ENCODE measurements around the gene USP2.
A peak's percentile ranks its signal among the peaks of the same experiment; 100 is the strongest.

USP2 gene

GRCh38 chr11:119335091-119335654 lies 46.3 kb downstream of the USP2 start:
- peak overlapping the region; percentile 86 for H3K4me3 ChIP-seq (ENCODE audit: low read depth, low read length)
- DNase-seq (ENCODE audit: low read depth) = no peak

- peak; percentile 92 for DNase-seq (ENCODE audit: low read depth)
- peak within 1 kb of the TSS; percentile 86 for H3K4me3 ChIP-seq (ENCODE audit: low read depth, low read length)
Observed at GRCh38 chr11:119334174-119334930, 47.1 kb downstream of the USP2 start, which contains the start of gene RNF26. Gene RNF26, plus strand, starts transcription at chr11:119334527. Its CDS starts 596 bp downstream, at chr11:119335123.

DNA sequence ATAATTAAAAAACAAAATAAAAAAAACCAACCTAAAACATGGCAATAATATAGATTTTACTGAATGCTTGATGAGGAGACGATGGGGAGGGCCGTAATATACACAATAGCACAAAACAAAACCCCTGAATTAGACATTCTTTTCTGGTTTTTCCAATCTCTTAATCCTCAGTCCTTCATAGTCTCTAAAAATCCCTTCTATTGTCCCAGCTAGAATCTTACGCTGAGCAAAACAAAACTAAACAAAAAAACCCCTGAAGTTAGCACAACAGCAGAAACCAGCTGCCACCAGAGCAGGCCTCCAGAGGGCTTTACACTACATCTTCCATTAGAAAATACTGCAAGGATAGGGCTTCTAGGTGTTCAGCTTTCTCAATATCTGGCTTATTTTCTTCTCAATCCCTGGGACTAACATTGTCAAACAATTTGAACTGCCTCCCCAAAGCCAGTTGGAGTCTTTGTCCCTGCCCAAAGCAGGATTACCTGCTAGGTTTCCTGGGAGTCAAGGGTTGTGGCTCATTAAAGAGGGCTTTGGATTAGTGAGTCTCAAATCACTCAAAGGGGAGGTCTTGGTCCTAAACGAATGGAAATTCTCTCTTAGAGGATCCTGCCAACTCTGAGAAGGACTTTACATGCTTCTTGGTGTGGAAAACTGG lies 49.3 kb downstream of the USP2 start:
- no peak overlapping the region for H3K4me3 ChIP-seq (ENCODE audit: low read depth, low read length)
- no peak for DNase-seq (ENCODE audit: low read depth)

- H3K4me3 ChIP-seq (ENCODE audit: low read depth, low read length) = no peak overlapping the region
- DNase-seq (ENCODE audit: low read depth) = no peak
Observed at GRCh38 chr11:119330237-119330636, 51.3 kb downstream of the USP2 start.

DNA sequence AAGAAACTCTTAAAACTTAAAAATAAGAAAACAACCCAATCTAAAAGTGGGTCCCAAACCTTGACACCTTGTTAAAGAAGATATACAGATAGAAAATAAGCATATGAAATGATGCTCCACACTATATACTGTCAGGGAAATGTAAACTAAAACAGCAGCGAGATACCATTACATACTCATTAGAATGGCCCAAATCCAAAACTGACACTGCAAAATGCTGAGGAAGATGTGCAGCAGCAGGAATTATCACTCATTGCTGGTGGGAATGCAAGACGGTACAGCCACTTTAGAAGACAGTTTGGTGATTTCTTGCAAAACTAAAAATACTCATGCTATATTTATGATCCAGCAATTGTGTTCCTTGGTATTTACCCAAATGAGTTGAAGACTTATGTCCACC lies 52.2 kb downstream of the USP2 start:
- H3K4me3 ChIP-seq (ENCODE audit: low read depth, low read length) = no peak overlapping the region
- no peak for DNase-seq (ENCODE audit: low read depth)

GRCh38 chr11:119324189-119324588 lies 57.3 kb downstream of the USP2 start:
- H3K4me3 ChIP-seq (ENCODE audit: low read depth, low read length) = no peak overlapping the region
- no peak for DNase-seq (ENCODE audit: low read depth)

DNA sequence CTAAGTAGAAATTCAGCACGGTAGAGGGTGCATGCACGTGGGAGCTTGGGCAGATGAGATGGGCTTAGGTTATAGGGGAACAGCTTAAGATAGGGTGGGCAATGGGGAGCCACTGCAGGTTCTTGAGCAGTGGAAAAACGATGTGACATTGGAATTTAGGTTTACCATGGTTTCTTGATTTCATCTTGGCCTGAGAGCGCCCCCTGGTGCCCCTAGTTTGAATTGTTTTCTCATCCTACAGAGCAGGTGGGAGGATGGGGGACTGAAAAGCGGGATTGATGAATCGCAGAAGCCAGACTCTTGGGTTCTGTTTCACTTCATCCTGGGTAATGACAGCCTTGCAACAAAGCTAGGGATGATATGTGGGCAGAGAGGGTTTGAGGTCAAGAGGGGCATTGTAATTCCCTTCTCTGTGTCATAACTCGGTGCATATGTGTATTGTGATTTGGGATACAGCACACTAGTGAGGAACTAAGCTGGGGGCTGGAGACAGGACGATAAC lies 57.9 kb downstream of the USP2 start:
- H3K4me3 ChIP-seq (ENCODE audit: low read depth, low read length) = no peak overlapping the region
- no peak for DNase-seq (ENCODE audit: low read depth)

DNA sequence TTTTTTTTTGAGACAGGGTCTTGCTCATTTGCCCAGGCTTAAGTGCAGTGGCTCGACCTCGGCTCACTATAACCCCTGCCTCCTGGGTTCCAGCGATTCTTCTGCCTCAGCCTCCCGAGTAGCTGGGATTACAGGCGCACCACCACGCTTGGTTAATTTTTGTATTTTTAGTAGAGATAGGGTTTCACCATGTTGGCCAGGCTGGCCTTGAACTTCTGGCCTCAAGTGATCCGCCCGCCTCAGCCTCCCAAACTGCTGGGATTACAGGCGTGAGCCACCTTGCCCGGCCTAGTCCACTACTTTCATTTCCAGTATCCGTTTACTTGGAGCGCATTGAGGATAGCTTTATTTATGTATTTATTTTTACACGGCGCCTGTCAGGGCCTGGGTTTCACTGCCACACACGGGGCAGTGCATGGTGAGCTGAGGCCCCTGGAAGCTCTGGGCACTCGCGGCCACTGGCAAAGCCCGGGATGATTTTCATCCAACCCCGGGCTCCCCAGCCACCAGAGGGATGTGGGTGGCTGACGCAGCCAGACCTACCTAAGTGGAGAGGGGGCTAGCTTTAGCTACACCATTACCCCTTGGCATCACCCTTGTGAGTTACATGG lies 58.5 kb downstream of the USP2 start:
- DNase-seq (ENCODE audit: low read depth) = no peak
- H3K4me3 ChIP-seq (ENCODE audit: low read depth, low read length) = no peak overlapping the region

GRCh38 chr11:119322360-119322739 lies 59.1 kb downstream of the USP2 start:
- DNase-seq (ENCODE audit: low read depth) = no peak
- no peak overlapping the region for H3K4me3 ChIP-seq (ENCODE audit: low read depth, low read length)

DNA sequence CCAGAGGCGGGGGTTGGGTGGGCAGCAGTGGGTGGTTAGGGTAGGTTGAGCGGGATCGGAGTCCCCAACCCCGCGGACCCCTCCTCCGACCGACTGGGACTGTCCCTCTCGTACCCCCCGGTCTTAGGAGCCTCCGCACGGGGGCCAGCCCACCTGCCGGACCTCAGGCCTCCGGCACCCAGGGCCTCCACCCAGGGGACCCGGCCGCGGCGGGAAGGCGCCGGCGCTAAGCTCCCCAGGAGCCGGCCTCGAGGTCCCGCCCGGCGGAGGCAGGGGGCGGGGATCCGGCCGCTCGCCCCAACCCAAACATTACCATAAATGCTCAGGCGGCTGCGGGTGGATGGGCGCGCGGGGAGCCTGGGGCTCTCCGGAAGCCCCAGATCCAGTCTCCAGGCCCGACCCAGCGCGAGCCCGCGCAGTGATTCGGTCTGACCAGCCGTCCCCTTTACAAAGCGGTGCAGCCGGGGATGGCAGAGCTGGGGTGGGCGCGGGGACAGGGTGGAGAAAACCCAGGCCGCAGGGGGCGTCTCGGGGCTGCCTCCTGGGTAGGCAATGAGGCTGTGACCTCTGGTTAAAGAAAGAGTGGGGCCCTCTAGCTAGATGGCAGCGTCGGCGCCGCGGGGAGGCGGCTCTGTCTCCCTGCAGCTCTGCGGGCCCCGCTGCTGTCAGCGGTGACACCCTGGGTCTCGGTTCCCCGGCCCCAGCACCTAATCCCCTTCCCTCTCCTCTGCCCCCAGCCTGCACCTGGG lies 60.5 kb downstream of the USP2 start:
- DNase-seq (ENCODE audit: low read depth) = no peak

GRCh38 chr11:119320240-119320775 lies 61.2 kb downstream of the USP2 start:
- H3K4me3 ChIP-seq (ENCODE audit: low read depth, low read length) = peak overlapping the region; percentile 42
- no peak for DNase-seq (ENCODE audit: low read depth)

More for the DNA sequence above, 60.5 kb downstream of the USP2 start:
- peak overlapping the region; percentile 42 for H3K4me3 ChIP-seq (ENCODE audit: low read depth, low read length)

GRCh38 chr11:119319700-119320239 lies 61.7 kb downstream of the USP2 start:
- no peak overlapping the region for H3K4me3 ChIP-seq (ENCODE audit: low read depth, low read length)
- DNase-seq (ENCODE audit: low read depth) = no peak

GRCh38 chr11:119319136-119319699 lies 62.3 kb downstream of the USP2 start:
- DNase-seq (ENCODE audit: low read depth) = no peak
- no peak overlapping the region for H3K4me3 ChIP-seq (ENCODE audit: low read depth, low read length)

GRCh38 chr11:119318240-119319135 lies 63.0 kb downstream of the USP2 start:
- no peak for DNase-seq (ENCODE audit: low read depth)
- H3K4me3 ChIP-seq (ENCODE audit: low read depth, low read length) = no peak overlapping the region

DNA sequence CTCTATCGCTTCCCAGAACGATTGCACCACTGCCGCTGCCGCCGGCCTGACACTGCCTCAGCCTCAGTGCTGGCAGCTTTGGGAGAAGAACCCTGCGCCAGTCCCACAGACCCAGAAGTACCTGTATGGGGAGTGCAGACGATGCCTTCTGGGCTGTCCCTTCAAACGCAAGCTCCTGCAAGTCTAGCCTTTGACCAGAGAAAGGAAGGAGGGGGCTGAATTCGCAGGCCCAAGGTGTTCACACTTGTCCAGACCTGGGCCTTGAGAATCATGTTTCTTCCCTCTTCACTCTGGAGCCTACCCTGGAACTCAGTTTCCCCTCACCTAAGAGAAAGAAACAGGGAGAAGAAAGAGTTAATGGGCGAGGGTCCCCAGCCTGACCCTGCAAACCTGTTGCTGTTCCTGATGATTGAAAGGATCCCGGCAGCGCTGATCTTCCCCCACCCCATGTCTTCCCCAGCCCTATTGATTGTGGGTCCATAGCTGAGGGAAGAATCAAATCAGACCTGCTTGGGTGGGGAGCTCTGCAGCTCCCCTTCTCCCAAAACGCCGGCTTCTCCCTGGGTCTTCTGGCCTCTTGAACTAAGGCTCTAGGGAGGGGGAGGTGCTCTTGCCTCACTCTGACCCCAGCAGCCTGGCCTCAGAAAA lies 63.8 kb downstream of the USP2 start:
- no peak overlapping the region for H3K4me3 ChIP-seq (ENCODE audit: low read depth, low read length)
- no peak for DNase-seq (ENCODE audit: low read depth)

- H3K4me3 ChIP-seq (ENCODE audit: low read depth, low read length) = peak within 1 kb of the TSS; percentile 69
- DNase-seq (ENCODE audit: low read depth) = no peak
Observed at GRCh38 chr11:119316729-119317591, 64.5 kb downstream of the USP2 start, which contains the start of gene MCAM. Gene MCAM, minus strand, starts transcription at chr11:119317130. Its CDS starts 29 bp downstream, at chr11:119317101.

All from skeletal muscle cell (primary cell).